Ramos (cell line): Measurements from ENCODE around the gene AUTS2.

Source experiments
- in situ Hi-C: fragments of 300-500 bp; cut with MboI; formaldehyde crosslinking; loops from one replicate; pipeline ENCODE4 v1.14.3; 2022; ENCODE audit warnings: low sequenced_read_pairs; ENCODE audit not compliant: unreplicated experiment

The AUTS2 gene

GRCh38 chr7:70182521-70182920 lies 584.2 kb downstream of the AUTS2 start:
- in situ Hi-C loops = no loop called here

GRCh38 chr7:70183278-70183677 lies 585.0 kb downstream of the AUTS2 start:
- in situ Hi-C loops = no loop called here

GRCh38 chr7:70188901-70189650 lies 590.8 kb downstream of the AUTS2 start:
- in situ Hi-C loops = no loop called here

GRCh38 chr7:70189776-70190175 lies 591.5 kb downstream of the AUTS2 start:
- in situ Hi-C loops = loop anchor here (10.0 kb wide), 1 partner anchor 505 kb away; no protein-coding TSS in a partner anchor

- in situ Hi-C loops = loop anchor here (10.0 kb wide), 1 partner anchor 505 kb away; no protein-coding TSS in a partner anchor
Measured at GRCh38 chr7:70190281-70190680, 592.0 kb downstream of the AUTS2 start.

GRCh38 chr7:70193514-70193913 lies 595.2 kb downstream of the AUTS2 start:
- in situ Hi-C loops = loop anchor here (10.0 kb wide), 1 partner anchor 501 kb away; no protein-coding TSS in a partner anchor

- in situ Hi-C loops = no loop called here
Measured at GRCh38 chr7:70208236-70209063, 610.2 kb downstream of the AUTS2 start.

GRCh38 chr7:70210200-70210935 lies 612.1 kb downstream of the AUTS2 start:
- in situ Hi-C loops = no loop called here

GRCh38 chr7:70210936-70211310 lies 612.6 kb downstream of the AUTS2 start:
- in situ Hi-C loops = no loop called here

GRCh38 chr7:70212281-70212680 lies 614.0 kb downstream of the AUTS2 start:
- in situ Hi-C loops = no loop called here

- in situ Hi-C loops = no loop called here
Measured at GRCh38 chr7:70214071-70214470, 615.8 kb downstream of the AUTS2 start.

- in situ Hi-C loops = no loop called here
Measured at GRCh38 chr7:70215491-70215890, 617.2 kb downstream of the AUTS2 start.

- in situ Hi-C loops = no loop called here
Measured at GRCh38 chr7:70217571-70217970, 619.3 kb downstream of the AUTS2 start.

- in situ Hi-C loops = no loop called here
Measured at GRCh38 chr7:70218006-70218405, 619.7 kb downstream of the AUTS2 start.

- in situ Hi-C loops = no loop called here
Measured at GRCh38 chr7:70219061-70219460, 620.8 kb downstream of the AUTS2 start.

- in situ Hi-C loops = no loop called here
Measured at GRCh38 chr7:70229242-70229641, 631.0 kb downstream of the AUTS2 start.

- in situ Hi-C loops = no loop called here
Measured at GRCh38 chr7:70230761-70231160, 632.5 kb downstream of the AUTS2 start.

GRCh38 chr7:70233776-70234175 lies 635.5 kb downstream of the AUTS2 start:
- in situ Hi-C loops = no loop called here

GRCh38 chr7:70237256-70237655 lies 639.0 kb downstream of the AUTS2 start:
- in situ Hi-C loops = no loop called here

GRCh38 chr7:70237831-70238575 lies 639.7 kb downstream of the AUTS2 start:
- in situ Hi-C loops = no loop called here
